BE2C (cell line): ENCODE data around the gene FUT4.

Source experiments
- DNase-seq: peaks from one replicate; pipeline ENCODE4 v3.0.0-alpha.2; 2020
- H3K27me3 ChIP-seq: fragments of 250-450 bp; sonication (Bioruptor Pico); 2 replicates; pipeline ENCODE4 v1.5.1; 2020; ENCODE audit warnings: mild to moderate bottlenecking
- H3K36me3 ChIP-seq: fragments of 250-450 bp; sonication (Bioruptor Pico); 2 replicates; pipeline ENCODE4 v1.5.1; 2020; ENCODE audit warnings: mild to moderate bottlenecking
- H3K4me1 ChIP-seq: fragments of 250-450 bp; sonication (Bioruptor Pico); 2 replicates; pipeline ENCODE4 v1.5.1; 2020
- H3K4me3 ChIP-seq: 2 replicates; pipeline ENCODE4 v1.5.1; 2011; ENCODE audit warnings: low read depth, low read length
- H3K9me3 ChIP-seq: fragments of 250-450 bp; sonication (Bioruptor Pico); 2 replicates; pipeline ENCODE4 v1.5.1; 2020
- TF ChIP-seq, protein P1 (sequence below): IDR thresholded peaks from 2 replicates; pipeline ENCODE4 v1.5.1; 2012; ENCODE audit warnings: mild to moderate bottlenecking, low read depth, low read length

Gene FUT4

DNA sequence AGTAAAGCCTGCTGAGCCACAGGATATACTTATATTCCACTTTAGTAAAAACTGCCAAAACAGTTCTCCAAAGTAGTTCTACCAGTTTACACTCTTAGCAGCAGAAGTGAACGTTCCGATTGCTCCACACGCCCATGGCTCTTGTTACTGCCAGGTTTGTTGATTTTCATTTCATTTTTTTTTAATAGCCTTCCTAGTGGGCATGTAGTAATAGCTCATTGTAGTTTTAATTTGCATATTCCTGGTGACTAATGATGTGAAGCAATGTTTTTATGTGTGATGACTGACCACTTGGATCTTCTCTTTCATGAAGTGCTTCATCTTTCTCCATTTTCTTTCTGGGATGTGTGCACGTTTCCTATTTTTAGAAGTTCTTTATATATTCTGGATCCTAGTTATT, 36.2 kb upstream of the FUT4 start:
- no peaks in the 10 kb centered on the region for H3K9me3 ChIP-seq
- no peaks in the 10 kb centered on the region for H3K36me3 ChIP-seq
- TF ChIP-seq, protein P1, sequence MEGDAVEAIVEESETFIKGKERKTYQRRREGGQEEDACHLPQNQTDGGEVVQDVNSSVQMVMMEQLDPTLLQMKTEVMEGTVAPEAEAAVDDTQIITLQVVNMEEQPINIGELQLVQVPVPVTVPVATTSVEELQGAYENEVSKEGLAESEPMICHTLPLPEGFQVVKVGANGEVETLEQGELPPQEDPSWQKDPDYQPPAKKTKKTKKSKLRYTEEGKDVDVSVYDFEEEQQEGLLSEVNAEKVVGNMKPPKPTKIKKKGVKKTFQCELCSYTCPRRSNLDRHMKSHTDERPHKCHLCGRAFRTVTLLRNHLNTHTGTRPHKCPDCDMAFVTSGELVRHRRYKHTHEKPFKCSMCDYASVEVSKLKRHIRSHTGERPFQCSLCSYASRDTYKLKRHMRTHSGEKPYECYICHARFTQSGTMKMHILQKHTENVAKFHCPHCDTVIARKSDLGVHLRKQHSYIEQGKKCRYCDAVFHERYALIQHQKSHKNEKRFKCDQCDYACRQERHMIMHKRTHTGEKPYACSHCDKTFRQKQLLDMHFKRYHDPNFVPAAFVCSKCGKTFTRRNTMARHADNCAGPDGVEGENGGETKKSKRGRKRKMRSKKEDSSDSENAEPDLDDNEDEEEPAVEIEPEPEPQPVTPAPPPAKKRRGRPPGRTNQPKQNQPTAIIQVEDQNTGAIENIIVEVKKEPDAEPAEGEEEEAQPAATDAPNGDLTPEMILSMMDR, result no peak
- no peaks in the 10 kb centered on the region for H3K4me1 ChIP-seq
- no peak overlapping the region for H3K4me3 ChIP-seq
- no peak for DNase-seq
- H3K27me3 ChIP-seq, result peaks cover 9% of the 10 kb centered on the region; the same call in 1 of the 2 replicates

DNA sequence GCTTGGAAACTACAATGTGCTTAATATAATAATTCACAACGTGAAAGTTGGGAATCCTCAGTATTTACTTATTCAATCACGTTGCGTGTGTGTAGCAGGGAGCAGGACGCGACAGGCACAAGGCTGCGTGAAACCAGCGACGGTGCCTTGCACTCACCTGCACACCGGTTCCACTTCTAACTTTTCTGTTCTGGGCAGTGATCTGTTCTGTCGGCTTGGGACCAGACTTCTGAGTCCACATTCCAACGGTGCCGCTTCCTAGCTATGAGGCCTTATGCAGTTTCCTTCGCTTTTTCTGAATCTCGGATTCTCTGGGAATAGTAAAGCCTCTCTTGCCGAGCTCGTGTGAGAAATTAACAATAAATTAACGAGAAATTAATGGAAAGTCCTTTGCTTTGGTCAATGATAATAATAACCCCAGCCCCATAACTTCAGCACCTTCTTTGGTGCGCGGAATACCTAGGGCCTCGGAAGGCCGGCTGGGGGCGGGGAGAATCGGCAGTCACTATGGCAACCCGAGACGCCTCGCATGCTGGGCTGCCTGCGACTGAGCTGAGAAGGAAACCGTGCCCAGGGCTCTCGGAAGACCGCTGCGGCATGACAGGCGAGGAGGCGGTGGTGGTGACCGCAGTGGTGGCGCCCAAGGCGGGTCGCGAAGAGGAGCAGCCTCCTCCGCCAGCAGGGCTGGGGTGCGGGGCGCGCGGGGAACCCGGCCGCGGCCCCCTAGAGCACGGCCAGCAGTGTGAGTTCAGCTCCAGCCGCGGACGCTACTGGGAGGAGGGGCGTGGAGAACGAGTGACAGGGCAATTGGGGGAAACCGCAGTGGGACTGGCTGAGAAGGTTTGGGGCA, 31.6 kb upstream of the FUT4 start, which contains the start of gene C11orf97:
Gene C11orf97, plus strand, starts transcription at position 530 of the 850 bp plus-strand sequence. Its CDS starts 68 bp downstream, at position 598.
- Histone ChIP-seq H3K27me3 (peaks cover 29% of the 10 kb centered on the region), H3K4me1 (no peaks in the 10 kb centered on the region), H3K4me3 (peak within 1 kb of the TSS; percentile 56), H3K36me3 (no peaks in the 10 kb centered on the region), H3K9me3 (no peaks in the 10 kb centered on the region)
- TF ChIP-seq, protein P1, result no peak
- peak; percentile 69 for DNase-seq

DNA sequence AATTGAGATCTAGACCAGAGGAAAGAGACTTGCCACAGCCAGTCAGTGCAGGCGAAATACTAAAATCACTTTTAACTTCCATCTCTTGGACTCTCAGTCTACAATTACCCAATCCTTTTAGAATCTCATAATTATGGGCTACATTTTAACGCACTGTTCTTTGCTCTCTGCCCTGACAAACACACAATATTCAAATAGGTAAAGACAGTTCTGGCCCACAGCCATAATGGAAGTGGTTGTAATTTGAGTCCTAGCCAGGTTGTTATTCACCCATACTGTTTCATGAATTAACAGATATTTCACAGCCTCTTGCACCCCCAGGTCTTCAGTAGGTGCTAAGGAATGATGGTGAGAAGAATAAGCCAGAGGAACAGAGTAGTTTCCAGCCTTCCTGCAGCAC, 30.6 kb upstream of the FUT4 start:
- DNase-seq, result no peak
- no peaks in the 10 kb centered on the region for H3K4me1 ChIP-seq
- TF ChIP-seq, protein P1, result no peak
- H3K9me3 ChIP-seq, result no peaks in the 10 kb centered on the region
- no peak overlapping the region for H3K4me3 ChIP-seq
- no peaks in the 10 kb centered on the region for H3K36me3 ChIP-seq
- H3K27me3 ChIP-seq, result peaks cover 25% of the 10 kb centered on the region

DNA sequence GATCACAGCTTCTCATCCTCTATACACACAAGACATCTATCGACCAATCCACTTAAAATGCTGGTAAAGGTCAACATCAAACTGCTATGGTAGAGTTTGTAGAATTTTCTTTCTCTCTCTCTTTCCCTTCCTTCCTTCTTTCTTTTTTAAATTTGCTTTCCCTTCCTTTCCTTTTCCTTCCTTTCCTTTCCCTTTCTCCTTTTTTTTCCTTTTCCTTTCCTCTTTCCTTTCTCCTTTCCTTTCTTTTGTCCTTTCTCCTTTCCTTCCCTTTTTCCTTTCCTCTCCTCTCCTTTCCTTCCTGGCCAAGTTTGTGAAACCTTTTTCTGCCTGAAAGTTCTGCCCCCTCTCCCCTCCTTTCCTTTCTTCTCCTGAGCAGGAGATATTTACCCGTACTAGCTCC, 28.3 kb upstream of the FUT4 start:
- Histone ChIP-seq H3K4me1 (no peaks in the 10 kb centered on the region), H3K27me3 (peaks cover 25% of the 10 kb centered on the region), H3K4me3 (no peak overlapping the region), H3K36me3 (no peaks in the 10 kb centered on the region), H3K9me3 (no peaks in the 10 kb centered on the region)
- DNase-seq, result no peak
- TF ChIP-seq, protein P1, result no peak

DNA sequence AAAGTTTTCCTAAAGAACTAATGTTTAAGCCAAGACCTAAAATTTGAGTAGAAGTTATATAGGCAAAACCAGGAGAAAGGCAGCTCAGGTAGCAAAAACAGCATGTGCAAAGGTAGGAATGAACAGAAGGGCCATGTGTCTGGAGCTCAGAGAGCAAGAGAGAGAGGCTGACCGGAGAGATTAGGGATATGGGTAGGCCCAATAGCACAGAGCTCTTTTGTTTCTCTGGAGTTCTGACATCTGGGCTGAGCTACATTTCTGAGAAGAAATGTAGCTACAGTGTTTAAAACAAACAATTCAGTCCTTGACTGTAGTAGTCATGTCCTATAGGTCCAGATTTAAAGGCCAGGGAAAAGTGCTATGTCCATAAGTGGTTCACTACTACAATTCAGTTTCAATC, 27.0 kb upstream of the FUT4 start:
- TF ChIP-seq, protein P1, result no peak
- H3K27me3 ChIP-seq, result peaks cover 20% of the 10 kb centered on the region
- H3K4me1 ChIP-seq, result no peaks in the 10 kb centered on the region
- no peaks in the 10 kb centered on the region for H3K36me3 ChIP-seq
- H3K4me3 ChIP-seq, result no peak overlapping the region
- DNase-seq, result no peak
- no peaks in the 10 kb centered on the region for H3K9me3 ChIP-seq

DNA sequence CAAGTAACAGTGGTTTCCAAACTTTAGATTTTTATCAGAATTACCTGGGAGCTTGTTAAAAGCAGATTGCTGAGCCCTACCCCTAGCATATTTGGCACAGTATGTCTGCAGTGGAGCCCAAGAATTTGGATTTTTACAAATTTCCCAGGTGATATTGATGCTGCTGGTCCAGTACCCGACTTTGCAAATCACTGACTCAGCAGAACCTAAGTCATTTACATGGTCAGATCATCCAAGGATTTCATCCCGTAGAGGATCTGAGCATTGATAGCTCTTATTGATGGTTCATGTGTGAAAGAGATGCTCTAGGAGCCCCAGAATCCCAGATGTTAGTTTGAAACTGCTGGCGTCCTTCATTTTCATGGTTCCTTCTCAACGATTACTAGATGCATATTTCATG, 25.4 kb upstream of the FUT4 start:
- H3K4me1 ChIP-seq, result no peaks in the 10 kb centered on the region
- no peak for DNase-seq
- no peaks in the 10 kb centered on the region for H3K36me3 ChIP-seq
- H3K27me3 ChIP-seq, result peaks cover 18% of the 10 kb centered on the region
- no peaks in the 10 kb centered on the region for H3K9me3 ChIP-seq
- no peak overlapping the region for H3K4me3 ChIP-seq
- TF ChIP-seq, protein P1, result no peak
